ENCODE data around the gene ROS1.

The ROS1 gene

DNA sequence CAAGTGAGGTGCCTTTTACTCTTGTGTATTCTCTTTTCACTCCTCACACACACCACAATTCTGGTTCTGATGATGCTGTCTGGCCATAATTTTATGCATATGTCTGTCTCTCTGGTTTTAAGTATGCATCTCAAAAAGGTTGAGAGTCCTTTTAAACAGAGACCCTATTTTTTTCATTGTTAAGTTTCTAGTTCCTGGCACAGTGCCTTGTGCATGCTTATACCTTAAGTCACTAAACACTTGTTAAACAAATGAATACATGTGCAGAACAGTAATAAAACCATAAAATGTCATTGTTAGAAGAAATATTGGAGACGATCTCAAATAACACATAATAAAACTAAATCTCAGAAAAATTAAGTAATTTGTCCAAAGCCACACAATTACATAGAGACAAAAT, 7.9 kb downstream of the ROS1 start:
- Histone ChIP-seq H3K9me3 (ENCODE audit: insufficient read depth, low read length) (no peaks in the 10 kb centered on the region), H3K36me3 (replicated peaks; ENCODE audit: low read depth, low read length) (no peaks in the 10 kb centered on the region), H3K4me1 (ENCODE audit: low read length) (no peaks in the 10 kb centered on the region), H3K27ac (ENCODE audit: low read length) (no peak overlapping the region), H3K4me2 (ENCODE audit: low read length) (no peak overlapping the region), H3K9ac (ENCODE audit: low read length) (no peak overlapping the region), H3K79me2 (ENCODE audit: low read length) (no peaks in the 10 kb centered on the region), H4K20me1 (ENCODE audit: insufficient read depth, low read length) (no peaks in the 10 kb centered on the region), H2AFZ (ENCODE audit: low read depth, low read length) (no peak overlapping the region), H3K27me3 (ENCODE audit: low read depth, low read length) (no peaks in the 10 kb centered on the region), H3K4me3 (ENCODE audit: low read length) (no peak overlapping the region)
- TF ChIP-seq, protein P1, sequence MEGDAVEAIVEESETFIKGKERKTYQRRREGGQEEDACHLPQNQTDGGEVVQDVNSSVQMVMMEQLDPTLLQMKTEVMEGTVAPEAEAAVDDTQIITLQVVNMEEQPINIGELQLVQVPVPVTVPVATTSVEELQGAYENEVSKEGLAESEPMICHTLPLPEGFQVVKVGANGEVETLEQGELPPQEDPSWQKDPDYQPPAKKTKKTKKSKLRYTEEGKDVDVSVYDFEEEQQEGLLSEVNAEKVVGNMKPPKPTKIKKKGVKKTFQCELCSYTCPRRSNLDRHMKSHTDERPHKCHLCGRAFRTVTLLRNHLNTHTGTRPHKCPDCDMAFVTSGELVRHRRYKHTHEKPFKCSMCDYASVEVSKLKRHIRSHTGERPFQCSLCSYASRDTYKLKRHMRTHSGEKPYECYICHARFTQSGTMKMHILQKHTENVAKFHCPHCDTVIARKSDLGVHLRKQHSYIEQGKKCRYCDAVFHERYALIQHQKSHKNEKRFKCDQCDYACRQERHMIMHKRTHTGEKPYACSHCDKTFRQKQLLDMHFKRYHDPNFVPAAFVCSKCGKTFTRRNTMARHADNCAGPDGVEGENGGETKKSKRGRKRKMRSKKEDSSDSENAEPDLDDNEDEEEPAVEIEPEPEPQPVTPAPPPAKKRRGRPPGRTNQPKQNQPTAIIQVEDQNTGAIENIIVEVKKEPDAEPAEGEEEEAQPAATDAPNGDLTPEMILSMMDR (IDR thresholded peaks at IDR 0.05; ENCODE audit: low read depth, low read length), result no peak

DNA sequence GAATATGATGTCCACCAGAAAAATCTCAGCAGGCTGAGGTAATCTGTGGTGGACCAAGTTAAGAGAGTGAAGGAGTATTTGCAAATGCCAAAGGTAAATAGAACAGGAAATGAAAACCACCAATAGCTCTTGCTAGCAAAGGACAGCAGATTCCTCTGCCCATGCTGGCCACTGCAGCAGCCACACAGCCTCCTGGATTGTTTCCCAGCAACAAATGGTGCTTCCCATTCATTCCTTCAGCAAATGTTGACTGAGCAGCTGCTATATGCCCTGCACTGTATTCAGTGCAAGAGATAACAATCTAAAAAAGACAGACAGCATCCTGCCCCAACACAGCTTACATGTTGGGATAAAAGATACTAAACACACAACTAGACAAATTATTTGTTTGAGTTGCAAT, 11.0 kb downstream of the ROS1 start:
- no peaks in the 10 kb centered on the region for H3K4me1 ChIP-seq (ENCODE audit: low read length)
- no peak overlapping the region for H3K27ac ChIP-seq (ENCODE audit: low read length)
- no peaks in the 10 kb centered on the region for H3K36me3 ChIP-seq (replicated peaks; ENCODE audit: low read depth, low read length)
- TF ChIP-seq EZH2phosphoT487 (IDR thresholded peaks at IDR 0.05; ENCODE audit: low read depth), result no peak
- TF ChIP-seq, protein P1 (IDR thresholded peaks at IDR 0.05; ENCODE audit: low read depth, low read length), result no peak
- H3K27me3 ChIP-seq (ENCODE audit: low read depth, low read length), result no peaks in the 10 kb centered on the region
- no peak overlapping the region for H3K4me3 ChIP-seq (ENCODE audit: low read length)
- no peaks in the 10 kb centered on the region for H4K20me1 ChIP-seq (ENCODE audit: insufficient read depth, low read length)
- no peaks in the 10 kb centered on the region for H3K79me2 ChIP-seq (ENCODE audit: low read length)
- no peaks in the 10 kb centered on the region for H3K9me3 ChIP-seq (ENCODE audit: insufficient read depth, low read length)
- no peak overlapping the region for H3K9ac ChIP-seq (ENCODE audit: low read length)
- H2AFZ ChIP-seq (ENCODE audit: low read depth, low read length), result no peak overlapping the region
- no peak overlapping the region for H3K4me2 ChIP-seq (ENCODE audit: low read length)

DNA sequence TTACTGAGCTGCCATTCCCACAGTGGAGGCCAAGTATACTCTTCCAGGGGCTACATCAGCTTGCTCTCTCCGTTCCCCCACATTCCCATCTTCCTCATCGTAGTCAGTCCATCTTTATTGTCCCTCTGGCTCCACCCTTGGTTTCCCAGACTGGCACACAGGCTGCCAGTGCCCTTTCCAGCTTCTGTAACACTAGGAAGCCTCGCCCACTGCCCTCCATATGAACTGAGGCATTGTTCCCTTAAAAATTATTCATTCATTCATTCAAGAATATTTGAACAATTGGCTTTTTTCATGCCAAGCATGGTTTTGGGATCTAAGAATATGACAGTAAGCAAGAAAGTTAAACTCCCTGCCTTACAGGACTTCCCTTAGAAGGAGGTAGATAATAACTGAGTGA, 14.3 kb downstream of the ROS1 start:
- no peaks in the 10 kb centered on the region for H3K9me3 ChIP-seq (ENCODE audit: insufficient read depth, low read length)
- no peak overlapping the region for H3K4me3 ChIP-seq (ENCODE audit: low read length)
- H3K27ac ChIP-seq (ENCODE audit: low read length), result no peak overlapping the region
- TF ChIP-seq, protein P1 (IDR thresholded peaks at IDR 0.05; ENCODE audit: low read depth, low read length), result no peak
- TF ChIP-seq EZH2phosphoT487 (IDR thresholded peaks at IDR 0.05; ENCODE audit: low read depth), result no peak
- no peak overlapping the region for H2AFZ ChIP-seq (ENCODE audit: low read depth, low read length)
- no peak overlapping the region for H3K4me2 ChIP-seq (ENCODE audit: low read length)
- H4K20me1 ChIP-seq (ENCODE audit: insufficient read depth, low read length), result no peaks in the 10 kb centered on the region
- no peaks in the 10 kb centered on the region for H3K36me3 ChIP-seq (replicated peaks; ENCODE audit: low read depth, low read length)
- H3K4me1 ChIP-seq (ENCODE audit: low read length), result no peaks in the 10 kb centered on the region
- H3K27me3 ChIP-seq (ENCODE audit: low read depth, low read length), result no peaks in the 10 kb centered on the region
- no peak overlapping the region for H3K9ac ChIP-seq (ENCODE audit: low read length)
- H3K79me2 ChIP-seq (ENCODE audit: low read length), result no peaks in the 10 kb centered on the region

DNA sequence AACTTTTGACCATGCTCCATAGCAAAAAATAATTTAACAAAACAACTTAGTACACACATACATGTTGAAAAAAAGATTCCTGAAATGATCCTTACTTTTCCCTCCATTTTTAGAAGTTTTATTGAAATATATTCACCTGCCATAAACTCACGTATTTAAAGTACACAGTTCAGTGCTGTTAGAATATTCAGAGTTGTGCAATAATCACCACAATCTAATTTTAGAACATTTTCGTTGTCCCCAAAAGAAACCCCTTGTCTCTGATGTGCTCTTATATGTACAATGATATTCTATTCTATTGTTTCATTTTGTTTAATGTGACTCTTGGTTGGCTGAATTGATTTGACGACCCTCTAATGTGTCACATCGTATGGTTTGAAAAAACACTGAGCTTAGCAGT, 15.9 kb downstream of the ROS1 start:
- TF ChIP-seq, protein P1 (IDR thresholded peaks at IDR 0.05; ENCODE audit: low read depth, low read length), result no peak
- no peak for TF ChIP-seq EZH2phosphoT487 (IDR thresholded peaks at IDR 0.05; ENCODE audit: low read depth)

More for the DNA sequence above, 15.9 kb downstream of the ROS1 start:
- H3K79me2 ChIP-seq (ENCODE audit: low read length), result no peaks in the 10 kb centered on the region
- H3K36me3 ChIP-seq (replicated peaks; ENCODE audit: low read depth, low read length), result no peaks in the 10 kb centered on the region
- H3K4me3 ChIP-seq (ENCODE audit: low read length), result no peak overlapping the region
- no peaks in the 10 kb centered on the region for H4K20me1 ChIP-seq (ENCODE audit: insufficient read depth, low read length)
- H3K4me1 ChIP-seq (ENCODE audit: low read length), result no peaks in the 10 kb centered on the region
- no peak overlapping the region for H3K27ac ChIP-seq (ENCODE audit: low read length)
- no peak overlapping the region for H3K4me2 ChIP-seq (ENCODE audit: low read length)
- no peak overlapping the region for H2AFZ ChIP-seq (ENCODE audit: low read depth, low read length)
- H3K9ac ChIP-seq (ENCODE audit: low read length), result no peak overlapping the region
- H3K27me3 ChIP-seq (ENCODE audit: low read depth, low read length), result no peaks in the 10 kb centered on the region
- no peaks in the 10 kb centered on the region for H3K9me3 ChIP-seq (ENCODE audit: insufficient read depth, low read length)

Data from OCI-LY3 (cell line).